Measurements from ENCODE around the gene BIRC6.

The BIRC6 gene

DNA sequence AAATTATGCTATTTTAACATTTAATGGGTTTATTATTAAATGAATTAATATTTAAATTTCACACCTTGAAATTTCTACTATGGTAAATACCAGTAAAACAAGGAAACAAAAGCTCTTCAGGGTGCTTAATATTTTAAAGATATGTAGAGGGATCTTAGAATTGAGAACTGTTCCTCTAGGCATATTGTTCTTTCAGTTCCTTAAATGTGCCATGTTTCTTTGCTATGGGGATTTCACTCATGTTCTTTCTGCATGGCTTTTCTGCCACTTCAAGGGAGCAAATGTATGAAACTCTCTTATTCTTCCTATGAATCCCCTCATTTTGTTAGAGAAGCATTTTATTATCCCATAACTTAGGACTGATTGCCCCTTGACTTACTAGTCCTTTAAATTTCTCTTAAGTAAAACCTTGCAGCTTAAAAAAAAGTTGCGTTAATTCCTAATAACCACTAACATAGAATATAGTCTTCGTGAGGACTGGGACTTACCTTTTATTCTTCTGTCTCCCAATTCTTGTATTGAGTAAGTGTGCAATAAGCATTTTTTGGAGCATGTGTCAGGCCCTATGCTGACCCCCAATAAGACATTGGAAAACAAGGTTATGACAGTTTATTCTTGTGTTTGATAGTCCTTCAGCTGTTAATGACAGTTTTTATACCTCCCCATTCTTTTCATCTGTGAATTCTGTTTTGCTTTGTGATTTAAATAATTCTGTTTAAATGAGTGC is 95.7 kb downstream of the BIRC6 start:
- H3K4me3 ChIP-seq (ENCODE audit: insufficient read depth, low read length, poor library complexity, severe bottlenecking), result no peak overlapping the region
- no peaks in the 10 kb centered on the region for H3K79me2 ChIP-seq (ENCODE audit: insufficient read depth, low read length)
- no peak overlapping the region for H2AFZ ChIP-seq (ENCODE audit: low read depth, low read length, severe bottlenecking)
- no peak overlapping the region for H3K27ac ChIP-seq (ENCODE audit: low read depth, low read length)
- H4K20me1 ChIP-seq (ENCODE audit: low read depth, low read length), result no peaks in the 10 kb centered on the region
- H3F3A ChIP-seq (ENCODE audit: insufficient read depth), result peaks cover 10% of the 10 kb centered on the region; the same call in 1 of the 2 replicates
- H3K36me3 ChIP-seq (ENCODE audit: low read length), result peaks cover 19% of the 10 kb centered on the region; the same call in 1 of the 2 replicates
- no peaks in the 10 kb centered on the region for H3K9me3 ChIP-seq (ENCODE audit: insufficient read depth, low read length)
- H3K9ac ChIP-seq (ENCODE audit: low read length), result no peak overlapping the region
- no peaks in the 10 kb centered on the region for H3K9me2 ChIP-seq (replicated peaks; ENCODE audit: insufficient read depth, low read length)
- H3K4me2 ChIP-seq (ENCODE audit: low read depth, low read length, poor library complexity, severe bottlenecking), result no peak overlapping the region
- H3K27me3 ChIP-seq (ENCODE audit: low read length), result no peaks in the 10 kb centered on the region
- TF ChIP-seq EZH2phosphoT487 (conservative IDR thresholded peaks at IDR 0.05; ENCODE audit: low read length), result no peak
- no peak for TF ChIP-seq CTCF (IDR thresholded peaks at IDR 0.05; ENCODE audit: insufficient read depth, low read length, poor library complexity, severe bottlenecking)

DNA sequence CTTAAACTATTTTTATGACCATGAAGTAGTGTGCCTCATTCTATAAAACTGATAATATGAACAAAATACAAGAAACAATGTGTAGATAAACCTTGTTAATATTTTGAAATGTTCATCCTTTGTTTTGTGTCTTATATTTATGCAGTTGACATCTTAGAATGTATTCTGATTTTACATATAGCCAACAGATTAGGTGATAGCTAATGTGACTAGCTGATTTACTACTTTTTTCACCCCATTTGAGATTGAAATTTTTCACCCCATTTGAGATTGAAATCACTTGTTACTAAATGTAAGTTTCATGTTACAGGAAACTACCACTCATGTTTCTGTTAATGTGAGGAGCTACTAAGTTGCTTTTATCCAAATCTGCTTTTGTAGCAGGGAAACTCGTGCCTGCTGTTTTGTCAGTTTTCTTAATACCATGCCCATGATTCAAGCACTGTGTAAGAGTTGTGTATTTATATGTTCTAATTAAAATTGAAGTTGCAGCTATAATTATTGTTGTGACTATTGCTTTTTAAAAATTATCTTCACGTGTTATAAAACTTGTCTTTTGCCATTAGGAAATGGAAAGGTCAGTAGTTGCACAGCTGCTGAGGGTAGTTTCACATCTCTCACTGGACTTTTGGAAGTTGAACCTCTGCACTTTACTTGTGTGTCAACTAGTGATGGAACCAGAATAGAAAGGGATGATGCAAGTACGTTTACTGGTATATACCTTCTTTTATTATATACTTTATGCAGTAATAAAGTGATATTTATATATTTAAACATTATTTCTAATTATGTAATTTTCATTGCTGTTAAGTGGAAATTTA is 96.6 kb downstream of the BIRC6 start:
- Histone ChIP-seq H3K4me2 (ENCODE audit: low read depth, low read length, poor library complexity, severe bottlenecking) (no peak overlapping the region), H3K36me3 (ENCODE audit: low read length) (peaks cover 26% of the 10 kb centered on the region; the same call in 1 of the 2 replicates), H3K27me3 (ENCODE audit: low read length) (no peaks in the 10 kb centered on the region), H3K79me2 (ENCODE audit: insufficient read depth, low read length) (0 out of 2 replicates have a peak, but pooled peaks cover 2% of the 10 kb centered on the region), H2AFZ (ENCODE audit: low read depth, low read length, severe bottlenecking) (no peak overlapping the region), H3F3A (ENCODE audit: insufficient read depth) (peaks cover 15% of the 10 kb centered on the region; the same call in 1 of the 2 replicates), H3K9me2 (replicated peaks; ENCODE audit: insufficient read depth, low read length) (no peaks in the 10 kb centered on the region), H3K9me3 (ENCODE audit: insufficient read depth, low read length) (no peaks in the 10 kb centered on the region), H3K4me3 (ENCODE audit: insufficient read depth, low read length, poor library complexity, severe bottlenecking) (no peak overlapping the region), H3K27ac (ENCODE audit: low read depth, low read length) (no peak overlapping the region), H4K20me1 (ENCODE audit: low read depth, low read length) (no peaks in the 10 kb centered on the region), H3K9ac (ENCODE audit: low read length) (no peak overlapping the region)
- TF ChIP-seq CTCF (IDR thresholded peaks at IDR 0.05; ENCODE audit: insufficient read depth, low read length, poor library complexity, severe bottlenecking) (no peak), EZH2phosphoT487 (conservative IDR thresholded peaks at IDR 0.05; ENCODE audit: low read length) (no peak)

DNA sequence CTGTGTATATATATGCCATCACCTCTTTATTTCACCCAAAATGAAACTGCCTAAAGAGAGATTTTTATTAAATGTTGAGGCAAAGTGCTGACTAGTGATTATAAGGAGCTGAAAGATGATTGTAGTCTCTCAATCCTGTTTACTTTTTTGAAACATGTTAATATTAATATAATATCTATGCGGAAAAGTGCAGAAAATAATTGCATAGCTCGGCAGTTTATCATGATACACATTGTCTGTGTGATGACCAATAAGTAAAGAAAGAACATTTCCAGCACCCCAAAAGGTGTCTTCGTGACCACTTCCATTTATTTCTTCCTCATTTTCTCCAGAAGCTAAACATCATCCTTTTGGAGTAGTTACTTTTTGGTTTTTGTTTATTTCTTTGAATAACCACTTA is 99.0 kb downstream of the BIRC6 start:
- H3K36me3 ChIP-seq (ENCODE audit: low read length), result peaks cover 15% of the 10 kb centered on the region; the same call in 1 of the 2 replicates
- no peak overlapping the region for H3K4me3 ChIP-seq (ENCODE audit: insufficient read depth, low read length, poor library complexity, severe bottlenecking)
- H4K20me1 ChIP-seq (ENCODE audit: low read depth, low read length), result no peaks in the 10 kb centered on the region
- H3K27ac ChIP-seq (ENCODE audit: low read depth, low read length), result no peak overlapping the region
- no peaks in the 10 kb centered on the region for H3K9me2 ChIP-seq (replicated peaks; ENCODE audit: insufficient read depth, low read length)
- H3K9ac ChIP-seq (ENCODE audit: low read length), result no peak overlapping the region
- H3K9me3 ChIP-seq (ENCODE audit: insufficient read depth, low read length), result no peaks in the 10 kb centered on the region
- H3K79me2 ChIP-seq (ENCODE audit: insufficient read depth, low read length), result 0 out of 2 replicates have a peak, but pooled peaks cover 10% of the 10 kb centered on the region
- H2AFZ ChIP-seq (ENCODE audit: low read depth, low read length, severe bottlenecking), result no peak overlapping the region
- no peaks in the 10 kb centered on the region for H3K27me3 ChIP-seq (ENCODE audit: low read length)
- H3K4me2 ChIP-seq (ENCODE audit: low read depth, low read length, poor library complexity, severe bottlenecking), result no peak overlapping the region
- TF ChIP-seq EZH2phosphoT487 (conservative IDR thresholded peaks at IDR 0.05; ENCODE audit: low read length) (no peak), CTCF (IDR thresholded peaks at IDR 0.05; ENCODE audit: insufficient read depth, low read length, poor library complexity, severe bottlenecking) (no peak)
- H3F3A ChIP-seq (ENCODE audit: insufficient read depth), result peaks cover 11% of the 10 kb centered on the region; the same call in 1 of the 2 replicates
